GM19463 (cell line): ENCODE measurements around the gene VWCE.

Experiments used
- ATAC-seq: cut with Tn5 transposase; IDR thresholded peaks from one replicate; pipeline ENCODE4 v1.9.1; 2021; ENCODE audit warnings: mild to moderate bottlenecking, moderate library complexity; ENCODE audit not compliant: unreplicated experiment

The VWCE gene, protein sequence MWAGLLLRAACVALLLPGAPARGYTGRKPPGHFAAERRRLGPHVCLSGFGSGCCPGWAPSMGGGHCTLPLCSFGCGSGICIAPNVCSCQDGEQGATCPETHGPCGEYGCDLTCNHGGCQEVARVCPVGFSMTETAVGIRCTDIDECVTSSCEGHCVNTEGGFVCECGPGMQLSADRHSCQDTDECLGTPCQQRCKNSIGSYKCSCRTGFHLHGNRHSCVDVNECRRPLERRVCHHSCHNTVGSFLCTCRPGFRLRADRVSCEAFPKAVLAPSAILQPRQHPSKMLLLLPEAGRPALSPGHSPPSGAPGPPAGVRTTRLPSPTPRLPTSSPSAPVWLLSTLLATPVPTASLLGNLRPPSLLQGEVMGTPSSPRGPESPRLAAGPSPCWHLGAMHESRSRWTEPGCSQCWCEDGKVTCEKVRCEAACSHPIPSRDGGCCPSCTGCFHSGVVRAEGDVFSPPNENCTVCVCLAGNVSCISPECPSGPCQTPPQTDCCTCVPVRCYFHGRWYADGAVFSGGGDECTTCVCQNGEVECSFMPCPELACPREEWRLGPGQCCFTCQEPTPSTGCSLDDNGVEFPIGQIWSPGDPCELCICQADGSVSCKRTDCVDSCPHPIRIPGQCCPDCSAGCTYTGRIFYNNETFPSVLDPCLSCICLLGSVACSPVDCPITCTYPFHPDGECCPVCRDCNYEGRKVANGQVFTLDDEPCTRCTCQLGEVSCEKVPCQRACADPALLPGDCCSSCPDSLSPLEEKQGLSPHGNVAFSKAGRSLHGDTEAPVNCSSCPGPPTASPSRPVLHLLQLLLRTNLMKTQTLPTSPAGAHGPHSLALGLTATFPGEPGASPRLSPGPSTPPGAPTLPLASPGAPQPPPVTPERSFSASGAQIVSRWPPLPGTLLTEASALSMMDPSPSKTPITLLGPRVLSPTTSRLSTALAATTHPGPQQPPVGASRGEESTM

DNA sequence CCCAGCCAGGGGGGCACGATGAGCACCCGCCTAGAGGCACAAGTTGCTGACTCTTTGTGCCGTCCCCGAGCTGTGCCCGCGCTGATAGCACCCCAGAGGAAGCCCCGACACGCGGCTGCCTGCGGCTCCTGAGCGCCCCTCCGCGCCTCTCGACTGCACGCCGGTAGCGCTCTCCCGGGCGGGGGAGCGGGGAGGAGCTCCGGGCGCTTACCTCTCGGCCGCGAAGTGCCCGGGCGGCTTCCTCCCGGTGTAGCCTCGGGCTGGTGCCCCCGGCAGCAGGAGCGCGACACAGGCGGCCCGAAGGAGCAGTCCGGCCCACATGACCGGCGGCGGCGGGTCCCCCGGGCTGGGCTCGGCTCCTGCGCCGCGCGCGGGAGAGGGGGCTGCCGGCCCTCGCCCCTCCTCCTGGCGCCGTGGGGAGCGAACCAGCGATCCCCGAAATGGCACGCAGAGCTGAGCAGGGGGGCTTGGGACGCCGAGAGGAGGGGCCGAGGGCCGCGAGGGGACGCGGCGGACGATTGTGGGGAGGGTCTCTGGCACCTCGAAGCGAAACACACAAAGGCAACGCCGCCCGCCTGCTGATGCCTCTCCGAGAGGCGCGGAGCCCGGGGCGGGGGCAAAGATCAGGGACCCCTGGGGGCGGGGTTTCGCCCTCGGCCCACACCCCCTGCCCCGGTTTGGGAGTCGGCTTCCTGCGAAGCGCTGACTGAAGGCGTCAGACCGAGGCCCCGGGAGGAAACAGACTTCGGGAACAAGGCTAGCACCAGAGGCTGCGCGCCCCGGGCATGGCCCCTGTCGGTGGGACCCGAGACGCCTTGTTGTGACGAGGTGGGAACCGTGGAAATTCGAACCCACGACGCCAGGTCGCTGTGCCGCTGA lies at the start of gene VWCE:
Gene VWCE (minus strand): TSS at position 600 of the 879 bp plus-strand sequence. CDS start 279 bp downstream, at position 321.
- ATAC-seq, result peak; percentile 75

GRCh38 chr11:61343792-61344745 lies 49.0 kb upstream of the VWCE start:
- no peak for ATAC-seq

DNA sequence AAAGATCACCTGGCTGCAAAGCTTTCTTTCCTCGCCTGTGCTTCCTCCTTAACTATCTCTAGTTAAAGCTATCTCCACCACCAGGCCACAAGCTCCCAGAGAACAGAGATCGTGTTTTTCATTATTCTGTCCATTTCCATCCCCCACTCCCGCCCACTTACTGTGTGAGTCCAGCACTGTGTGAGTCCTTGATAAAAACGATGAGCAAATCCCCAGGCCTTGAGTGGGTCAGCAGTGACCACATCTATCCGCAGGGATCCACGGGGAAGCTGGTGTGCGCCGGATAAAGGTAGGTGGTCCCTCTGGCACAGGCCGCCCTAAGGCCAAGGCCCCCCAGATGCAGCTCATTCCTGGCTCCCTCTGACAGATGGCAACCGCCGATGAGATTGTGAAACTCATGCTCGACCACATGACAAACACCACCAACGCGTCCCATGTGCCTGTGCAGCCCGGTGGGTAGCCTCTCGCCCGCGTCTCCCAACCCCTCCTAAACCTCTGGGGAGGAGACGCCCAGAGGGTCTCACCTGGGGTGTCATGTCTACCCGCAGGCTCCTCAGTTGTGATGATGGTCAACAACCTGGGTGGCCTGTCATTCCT lies 47.2 kb upstream of the VWCE start:
- no peak for ATAC-seq

DNA sequence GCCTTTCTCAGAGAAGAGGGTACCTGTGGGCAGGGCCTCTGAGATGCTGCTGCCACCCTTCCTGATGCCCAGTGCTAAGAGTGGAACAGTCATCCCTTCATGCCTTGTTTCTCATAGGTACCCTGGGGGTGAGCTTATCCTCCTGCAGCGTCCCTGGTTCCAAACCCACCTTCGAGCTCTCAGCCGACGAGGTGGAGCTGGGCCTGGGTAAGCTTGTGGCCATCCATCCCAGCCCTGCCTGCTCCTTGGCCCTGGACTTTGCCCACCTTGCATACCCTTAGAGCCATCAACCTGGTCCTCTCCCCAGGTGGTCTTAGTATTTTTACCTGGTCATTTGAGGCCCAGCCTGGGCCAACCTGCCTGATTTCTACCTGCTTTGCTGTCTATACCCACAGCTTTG lies 46.6 kb upstream of the VWCE start:
- ATAC-seq, result no peak

DNA sequence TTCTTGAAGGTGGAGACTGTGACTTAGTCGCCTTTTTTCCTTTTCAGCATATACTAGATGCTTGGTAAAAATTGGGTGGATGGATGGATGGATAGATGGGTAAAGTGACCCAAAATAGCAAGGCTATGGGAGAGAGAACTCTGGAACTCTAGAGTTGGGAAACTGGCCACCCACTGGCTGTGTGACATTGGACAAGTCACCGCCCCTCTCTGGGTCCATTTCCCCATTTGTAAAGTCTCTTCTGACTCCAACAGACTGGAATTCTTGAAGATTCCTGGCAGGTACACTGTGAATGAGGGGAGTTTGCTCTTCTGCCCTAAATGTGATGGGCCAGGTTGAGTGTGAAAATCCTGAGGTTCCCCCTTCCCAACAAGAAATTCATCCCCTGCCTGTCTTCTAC lies 45.9 kb upstream of the VWCE start:
- ATAC-seq, result no peak

DNA sequence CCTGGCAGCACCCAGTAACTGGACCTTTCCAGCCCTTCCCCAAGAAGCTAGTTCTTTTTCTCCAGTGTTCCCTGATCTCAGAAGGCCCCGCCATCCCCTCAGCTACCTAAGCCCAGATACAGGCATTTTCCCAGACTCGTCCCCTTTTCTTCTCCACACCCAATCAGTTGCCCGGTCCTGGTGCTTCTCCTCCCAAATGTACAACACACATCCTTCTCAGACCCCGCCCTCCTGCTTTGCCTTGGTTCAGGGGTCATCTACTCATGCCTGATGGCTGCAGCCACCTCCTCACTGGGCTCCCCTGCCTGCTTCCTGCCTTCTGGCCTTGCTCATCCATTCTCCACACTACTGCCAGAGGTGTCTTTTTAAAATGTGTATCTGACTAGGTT lies 44.4 kb upstream of the VWCE start:
- no peak for ATAC-seq

DNA sequence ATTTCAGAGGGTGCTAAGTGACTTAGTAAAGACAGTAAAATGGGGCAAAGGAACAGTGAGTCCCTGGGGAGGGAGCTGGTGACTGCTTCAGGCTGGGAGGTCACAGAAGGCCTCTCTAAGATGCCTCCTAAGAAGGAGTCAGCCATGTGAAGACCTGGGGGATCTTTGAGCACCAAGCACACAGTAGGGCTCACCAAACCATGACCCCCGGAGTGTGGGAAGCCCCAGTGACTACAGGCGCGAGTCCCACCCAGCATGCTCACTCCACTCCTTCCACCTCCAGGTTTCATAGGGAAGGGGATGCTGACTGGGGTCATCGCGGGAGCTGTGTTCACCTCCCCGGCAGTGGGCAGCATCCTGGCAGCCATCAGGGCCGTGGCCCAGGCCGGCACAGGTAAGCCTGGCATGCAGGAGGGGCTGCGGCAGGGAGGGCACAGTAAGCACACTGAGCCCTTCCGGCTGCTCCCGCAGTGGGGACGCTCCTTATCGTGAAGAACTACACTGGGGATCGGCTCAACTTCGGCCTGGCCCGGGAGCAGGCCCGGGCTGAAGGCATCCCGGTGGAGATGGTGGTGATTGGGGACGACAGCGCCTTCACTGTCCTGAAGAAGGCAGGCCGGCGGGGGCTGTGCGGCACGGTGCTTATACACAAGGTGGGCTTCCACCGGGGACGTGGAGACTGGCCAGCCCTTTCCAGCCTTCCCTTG lies 43.8 kb upstream of the VWCE start:
- ATAC-seq, result no peak

GRCh38 chr11:61337706-61338470 lies 42.8 kb upstream of the VWCE start:
- no peak for ATAC-seq

DNA sequence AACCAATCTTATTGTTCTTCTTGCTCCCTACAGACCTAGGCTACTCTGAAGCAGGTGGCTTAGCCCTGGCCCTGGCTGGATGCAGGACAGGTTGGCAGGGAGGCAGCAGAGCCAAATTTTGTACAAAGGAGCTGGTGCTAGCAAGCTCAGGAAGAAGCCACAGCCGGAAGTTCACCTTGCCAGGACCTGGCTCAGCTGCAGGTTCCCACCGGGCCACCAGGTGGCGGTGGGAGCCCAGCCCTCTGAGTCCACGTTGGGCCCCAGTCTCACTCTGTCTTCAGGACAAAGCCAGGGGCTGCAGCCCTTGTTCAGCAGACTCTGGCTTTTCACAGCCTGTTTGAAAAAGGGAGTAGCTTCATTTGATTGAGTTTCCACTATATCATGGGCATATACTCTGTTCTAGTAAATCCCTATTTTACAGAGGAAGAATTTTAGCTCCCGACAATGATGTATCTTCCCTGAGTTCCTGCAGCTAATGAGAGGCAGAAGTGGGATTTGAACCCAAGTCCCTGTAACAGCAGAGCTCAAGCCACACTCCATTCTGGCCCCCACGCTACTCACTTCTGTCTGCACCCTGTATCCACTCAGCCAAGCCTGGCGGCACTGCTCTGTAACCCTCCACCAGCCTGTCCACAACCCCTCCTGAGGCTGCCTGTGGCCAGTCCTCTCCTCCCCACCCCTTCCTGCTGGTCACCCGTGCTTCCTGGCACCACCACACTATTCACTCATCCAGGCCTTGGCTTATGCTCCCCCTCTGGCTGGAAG lies 41.2 kb upstream of the VWCE start:
- ATAC-seq, result peak; percentile 44

- ATAC-seq, result no peak
Observed at GRCh38 chr11:61335355-61335710, 40.2 kb upstream of the VWCE start.

GRCh38 chr11:61334434-61335354 lies 39.6 kb upstream of the VWCE start:
- no peak for ATAC-seq

- no peak for ATAC-seq
Observed at GRCh38 chr11:61333550-61334433, 38.7 kb upstream of the VWCE start.

DNA sequence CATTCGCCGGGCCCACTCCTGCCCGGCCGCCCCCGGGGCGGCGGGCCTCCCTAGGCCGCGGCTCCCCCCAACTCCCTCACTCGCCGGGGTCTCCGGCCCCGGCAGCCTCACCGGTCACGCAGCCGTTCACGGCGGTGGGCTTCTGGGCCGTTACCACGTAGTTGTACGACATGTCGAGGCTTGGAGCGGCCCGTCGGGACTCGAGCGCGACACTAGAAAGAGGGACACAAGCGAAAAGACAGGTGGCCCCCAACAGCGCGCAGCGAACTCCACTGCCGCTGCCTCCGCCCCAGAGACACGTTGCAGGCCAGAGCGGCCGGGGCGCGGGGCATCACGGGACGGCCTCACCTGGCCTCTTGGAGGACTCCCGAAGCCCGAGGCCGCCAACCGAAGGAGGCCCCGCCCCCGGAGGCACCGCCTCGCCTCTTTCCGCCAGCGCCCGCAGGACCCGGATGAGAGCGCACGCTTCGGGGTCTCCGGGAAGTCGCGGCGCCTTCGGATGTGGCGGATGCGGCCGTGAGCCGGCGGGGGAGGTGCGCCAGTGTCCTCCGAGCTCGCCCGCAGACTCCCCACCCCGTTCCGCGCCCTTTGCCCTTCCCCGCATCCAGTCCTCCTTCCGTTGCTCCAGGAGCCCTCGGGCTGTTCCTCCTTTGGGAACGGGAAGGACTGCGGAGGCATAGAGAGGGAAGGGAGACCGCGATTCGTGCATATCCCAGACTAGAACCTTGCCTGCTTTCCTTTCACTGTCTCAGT lies 37.9 kb upstream of the VWCE start, which contains the start of the genes DDB1 and TKFC:
Gene DDB1 (minus strand): TSS at position 309 of the 753 bp plus-strand sequence. CDS start 137 bp downstream, at position 172.
Gene TKFC (plus strand): TSS at position 432 of the 753 bp plus-strand sequence. CDS start 1,501 bp downstream, outside the sequence.
- peak; percentile 95 for ATAC-seq

GRCh38 chr11:61332281-61332796 lies 37.2 kb upstream of the VWCE start:
- ATAC-seq, result no peak
